ENCODE measurements around the gene ZNF688.
"Not testable (repeated sequence)": the region's sequence is repeated elsewhere in the genome, so short reads cannot be mapped to it uniquely, and the experiment has no call there.

The ZNF688 gene

GRCh38 chr16:30603945-30604315 is 32.4 kb upstream of the ZNF688 start:
- DNase-seq (ENCODE audit: low spot score) = no peak

DNA sequence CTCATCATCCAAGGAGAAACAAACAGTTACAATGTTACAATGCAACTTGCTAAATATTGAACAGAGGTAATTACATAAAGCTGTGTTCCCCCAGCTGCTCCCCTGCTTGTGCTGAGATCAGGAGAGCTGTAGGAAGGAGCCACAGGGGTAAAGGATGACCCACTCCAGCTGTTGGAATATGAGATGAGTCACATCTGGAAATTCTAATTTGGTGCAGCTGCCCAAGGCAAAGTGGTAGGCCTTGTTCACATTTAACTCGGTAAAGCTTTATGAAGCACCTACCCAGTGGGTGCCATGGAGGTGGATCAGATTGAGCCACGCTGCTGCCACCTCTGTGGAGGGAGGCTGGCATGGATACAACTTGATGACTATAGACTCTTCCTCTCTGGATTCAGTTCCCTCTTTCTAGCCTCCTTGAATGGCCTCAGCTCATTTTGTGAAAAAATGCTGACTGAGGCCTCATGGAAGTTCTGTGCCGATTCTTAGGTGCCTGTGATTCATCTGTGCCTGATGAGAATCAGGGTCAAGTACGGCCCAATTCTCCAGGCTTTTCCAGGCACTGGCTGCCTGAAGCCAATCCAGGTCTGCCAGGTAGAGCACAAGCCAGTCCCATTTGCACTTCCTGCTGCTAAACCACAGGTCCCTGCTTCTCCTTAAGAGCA is 31.2 kb upstream of the ZNF688 start:
- ChIA-PET CTCF (interaction anchor here (0.5 to 1.3 kb wide), 2 partner anchors 27 to 36 kb away, joined by 4 to 5 read pairs; no protein-coding TSS in a partner anchor), POLR2A (ENCODE audit: low non-redundant PET) (interaction anchor here (0.6 kb wide), 1 partner anchor 16 kb away, joined by 5 read pairs; no protein-coding TSS in a partner anchor)
- no peak for DNase-seq (ENCODE audit: low spot score)
- TF ChIP-seq, protein P1, sequence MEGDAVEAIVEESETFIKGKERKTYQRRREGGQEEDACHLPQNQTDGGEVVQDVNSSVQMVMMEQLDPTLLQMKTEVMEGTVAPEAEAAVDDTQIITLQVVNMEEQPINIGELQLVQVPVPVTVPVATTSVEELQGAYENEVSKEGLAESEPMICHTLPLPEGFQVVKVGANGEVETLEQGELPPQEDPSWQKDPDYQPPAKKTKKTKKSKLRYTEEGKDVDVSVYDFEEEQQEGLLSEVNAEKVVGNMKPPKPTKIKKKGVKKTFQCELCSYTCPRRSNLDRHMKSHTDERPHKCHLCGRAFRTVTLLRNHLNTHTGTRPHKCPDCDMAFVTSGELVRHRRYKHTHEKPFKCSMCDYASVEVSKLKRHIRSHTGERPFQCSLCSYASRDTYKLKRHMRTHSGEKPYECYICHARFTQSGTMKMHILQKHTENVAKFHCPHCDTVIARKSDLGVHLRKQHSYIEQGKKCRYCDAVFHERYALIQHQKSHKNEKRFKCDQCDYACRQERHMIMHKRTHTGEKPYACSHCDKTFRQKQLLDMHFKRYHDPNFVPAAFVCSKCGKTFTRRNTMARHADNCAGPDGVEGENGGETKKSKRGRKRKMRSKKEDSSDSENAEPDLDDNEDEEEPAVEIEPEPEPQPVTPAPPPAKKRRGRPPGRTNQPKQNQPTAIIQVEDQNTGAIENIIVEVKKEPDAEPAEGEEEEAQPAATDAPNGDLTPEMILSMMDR (conservative IDR thresholded peaks at IDR 0.05; ENCODE audit: low read depth) = no peak
- H3K27ac ChIP-seq = peak overlapping the region; percentile 52

More at GRCh38 chr16:30603945-30604315, 32.4 kb upstream of the ZNF688 start:
- TF ChIP-seq, protein P1 (conservative IDR thresholded peaks at IDR 0.05; ENCODE audit: low read depth) = no peak
- ChIA-PET CTCF (interaction anchor here (0.6 kb wide), 2 partner anchors 33 to 47 kb away, joined by 3 to 9 read pairs; no protein-coding TSS in a partner anchor), POLR2A (ENCODE audit: low non-redundant PET) (no interaction called here)
- no peak overlapping the region for H3K27ac ChIP-seq

GRCh38 chr16:30601966-30602365 is 30.5 kb upstream of the ZNF688 start:
- H3K27ac ChIP-seq = no peak overlapping the region
- ChIA-PET POLR2A (ENCODE audit: low non-redundant PET) (no interaction called here), CTCF (interaction anchor here (1.3 kb wide), 1 partner anchor 27 kb away, joined by 5 read pairs; no protein-coding TSS in a partner anchor)
- TF ChIP-seq, protein P1 (conservative IDR thresholded peaks at IDR 0.05; ENCODE audit: low read depth) = no peak
- DNase-seq (ENCODE audit: low spot score) = no peak

DNA sequence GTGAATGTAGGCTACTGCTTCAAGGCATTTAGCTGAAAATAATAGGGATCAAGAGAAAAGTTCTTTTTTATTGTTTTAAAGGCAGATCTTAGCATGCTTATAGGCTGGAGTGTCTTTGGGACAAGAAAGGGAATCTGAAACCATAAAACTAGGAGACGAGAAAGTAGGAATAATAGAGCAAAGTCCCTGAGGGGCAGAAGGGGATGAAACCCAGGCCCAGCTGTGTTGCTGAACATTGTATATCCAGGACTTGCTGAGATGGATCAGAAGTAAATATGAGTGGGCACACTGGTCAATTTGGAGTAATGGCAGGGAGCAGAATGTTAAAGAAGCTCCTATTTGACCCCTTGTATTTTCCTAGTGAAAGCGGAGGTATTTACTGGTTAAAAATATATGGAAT is 29.4 kb upstream of the ZNF688 start:
- no peak for DNase-seq (ENCODE audit: low spot score)
- POLR2A ChIA-PET (ENCODE audit: low non-redundant PET) = no interaction called here
- H3K27ac ChIP-seq = no peak overlapping the region
- CTCF ChIA-PET = no interaction called here
- TF ChIP-seq, protein P1 (conservative IDR thresholded peaks at IDR 0.05; ENCODE audit: low read depth) = no peak

DNA sequence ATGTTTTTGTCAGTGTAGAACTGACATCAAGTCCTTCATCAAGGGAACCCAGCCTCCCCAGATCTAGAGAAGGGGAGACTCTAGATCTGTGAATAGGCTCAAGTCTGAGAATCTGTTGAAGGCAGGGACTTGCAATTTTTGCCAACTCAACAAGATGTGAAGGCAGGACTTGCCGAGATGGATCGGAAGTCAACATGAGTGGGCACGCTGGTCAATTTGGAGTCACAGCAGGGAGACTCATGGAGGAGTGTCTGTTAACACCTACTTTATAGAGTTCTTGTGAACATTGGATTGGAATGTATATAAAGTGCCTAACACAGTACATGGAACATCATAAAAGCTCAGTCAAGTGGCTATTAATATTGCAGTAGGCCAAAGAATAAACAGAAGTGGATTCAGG is 28.7 kb upstream of the ZNF688 start:
- no peak overlapping the region for H3K27ac ChIP-seq
- no peak for DNase-seq (ENCODE audit: low spot score)
- ChIA-PET CTCF (no interaction called here), POLR2A (ENCODE audit: low non-redundant PET) (no interaction called here)
- TF ChIP-seq, protein P1 (conservative IDR thresholded peaks at IDR 0.05; ENCODE audit: low read depth) = no peak

DNA sequence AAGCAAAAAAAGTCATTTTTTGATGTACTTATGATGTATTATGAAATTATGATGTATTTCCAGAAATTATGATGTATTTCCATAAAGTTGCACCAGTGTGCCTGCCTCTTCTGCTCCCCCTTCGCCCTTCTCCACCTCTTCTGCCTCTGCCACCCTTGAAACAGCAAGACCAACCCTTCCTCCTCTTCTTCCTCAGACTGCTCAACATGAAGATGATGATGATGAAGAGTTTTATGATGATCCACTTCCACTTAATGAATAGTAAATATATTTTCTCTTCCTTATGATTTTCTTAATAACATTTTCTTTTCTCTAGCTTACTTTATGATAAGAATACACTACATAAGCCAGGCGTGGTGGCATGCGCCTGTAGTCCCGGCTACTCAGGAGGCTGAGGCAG is 21.4 kb upstream of the ZNF688 start:
- ChIA-PET CTCF (interaction anchor here (0.6 kb wide), 1 partner anchor 183 kb away, joined by 3 read pairs; no protein-coding TSS in a partner anchor), POLR2A (ENCODE audit: low non-redundant PET) (interaction anchor here (0.6 kb wide), 1 partner anchor 66 kb away, joined by 3 read pairs; no protein-coding TSS in a partner anchor)
- no peak for DNase-seq (ENCODE audit: low spot score)
- TF ChIP-seq, protein P1 (conservative IDR thresholded peaks at IDR 0.05; ENCODE audit: low read depth) = no peak
- no peak overlapping the region for H3K27ac ChIP-seq

DNA sequence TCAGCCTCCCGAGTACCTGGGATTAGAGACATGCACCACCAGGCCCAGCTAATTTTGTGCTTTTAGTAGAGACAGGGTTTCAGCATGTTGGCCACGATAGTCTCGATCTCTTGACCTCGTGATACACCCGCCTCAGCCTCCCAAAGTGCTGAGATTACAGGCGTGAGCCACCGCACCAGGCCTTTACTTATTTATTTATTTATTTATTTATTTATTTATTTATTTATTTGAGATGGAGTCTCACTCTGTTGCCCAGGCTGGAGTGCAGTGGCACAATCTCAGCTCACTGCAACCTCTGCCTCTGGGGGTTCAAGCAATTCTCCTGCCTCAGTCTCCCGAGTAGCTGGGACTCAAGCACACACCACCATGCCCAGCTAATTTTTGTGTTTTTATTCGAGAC is 19.4 kb upstream of the ZNF688 start:
- DNase-seq (ENCODE audit: low spot score); POLR2A ChIA-PET (ENCODE audit: low non-redundant PET); H3K27ac ChIP-seq: not testable (repeated sequence)
- CTCF ChIA-PET = interaction anchor here (0.6 to 0.7 kb wide), 3 partner anchors 99 to 836 kb away, joined by 4 to 5 read pairs (median 4); no protein-coding TSS in a partner anchor

- POLR2A ChIA-PET (ENCODE audit: low non-redundant PET); CTCF ChIA-PET; DNase-seq (ENCODE audit: low spot score): not testable (repeated sequence)
- peak overlapping the region; percentile 32 for H3K27ac ChIP-seq
Measured at GRCh38 chr16:30589582-30589981, 18.1 kb upstream of the ZNF688 start.

Data from RWPE1 (cell line).